ENCODE data around the gene TNF.

The TNF gene

DNA sequence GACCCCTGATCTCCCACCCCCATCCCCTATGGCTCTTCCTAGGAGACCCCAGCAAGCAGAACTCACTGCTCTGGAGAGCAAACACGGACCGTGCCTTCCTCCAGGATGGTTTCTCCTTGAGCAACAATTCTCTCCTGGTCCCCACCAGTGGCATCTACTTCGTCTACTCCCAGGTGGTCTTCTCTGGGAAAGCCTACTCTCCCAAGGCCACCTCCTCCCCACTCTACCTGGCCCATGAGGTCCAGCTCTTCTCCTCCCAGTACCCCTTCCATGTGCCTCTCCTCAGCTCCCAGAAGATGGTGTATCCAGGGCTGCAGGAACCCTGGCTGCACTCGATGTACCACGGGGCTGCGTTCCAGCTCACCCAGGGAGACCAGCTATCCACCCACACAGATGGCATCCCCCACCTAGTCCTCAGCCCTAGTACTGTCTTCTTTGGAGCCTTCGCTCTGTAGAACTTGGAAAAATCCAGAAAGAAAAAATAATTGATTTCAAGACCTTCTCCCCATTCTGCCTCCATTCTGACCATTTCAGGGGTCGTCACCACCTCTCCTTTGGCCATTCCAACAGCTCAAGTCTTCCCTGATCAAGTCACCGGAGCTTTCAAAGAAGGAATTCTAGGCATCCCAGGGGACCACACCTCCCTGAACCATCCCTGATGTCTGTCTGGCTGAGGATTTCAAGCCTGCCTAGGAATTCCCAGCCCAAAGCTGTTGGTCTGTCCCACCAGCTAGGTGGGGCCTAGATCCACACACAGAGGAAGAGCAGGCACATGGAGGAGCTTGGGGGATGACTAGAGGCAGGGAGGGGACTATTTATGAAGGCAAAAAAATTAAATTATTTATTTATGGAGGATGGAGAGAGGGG is 1.9 kb upstream of the TNF start:
- ChIA-PET CTCF (interaction anchor here (2.5 to 54.8 kb wide), 3 partner anchors 9 to 196 kb away, joined by 7 to 2725 read pairs (median 2725); partner anchors contain the start of genes ATP6V1G2, DDX39B, LST1 and LTA), POLR2A (interaction anchor here (0.6 to 7.0 kb wide), 3 partner anchors 10 to 32 kb away, joined by 6 to 94 read pairs (median 10); partner anchors contain the start of gene DDX39B)
- no peak for DNase-seq (ENCODE audit: extremely low spot score)
- TF ChIP-seq, protein P1, sequence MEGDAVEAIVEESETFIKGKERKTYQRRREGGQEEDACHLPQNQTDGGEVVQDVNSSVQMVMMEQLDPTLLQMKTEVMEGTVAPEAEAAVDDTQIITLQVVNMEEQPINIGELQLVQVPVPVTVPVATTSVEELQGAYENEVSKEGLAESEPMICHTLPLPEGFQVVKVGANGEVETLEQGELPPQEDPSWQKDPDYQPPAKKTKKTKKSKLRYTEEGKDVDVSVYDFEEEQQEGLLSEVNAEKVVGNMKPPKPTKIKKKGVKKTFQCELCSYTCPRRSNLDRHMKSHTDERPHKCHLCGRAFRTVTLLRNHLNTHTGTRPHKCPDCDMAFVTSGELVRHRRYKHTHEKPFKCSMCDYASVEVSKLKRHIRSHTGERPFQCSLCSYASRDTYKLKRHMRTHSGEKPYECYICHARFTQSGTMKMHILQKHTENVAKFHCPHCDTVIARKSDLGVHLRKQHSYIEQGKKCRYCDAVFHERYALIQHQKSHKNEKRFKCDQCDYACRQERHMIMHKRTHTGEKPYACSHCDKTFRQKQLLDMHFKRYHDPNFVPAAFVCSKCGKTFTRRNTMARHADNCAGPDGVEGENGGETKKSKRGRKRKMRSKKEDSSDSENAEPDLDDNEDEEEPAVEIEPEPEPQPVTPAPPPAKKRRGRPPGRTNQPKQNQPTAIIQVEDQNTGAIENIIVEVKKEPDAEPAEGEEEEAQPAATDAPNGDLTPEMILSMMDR (IDR thresholded peaks at IDR 0.05; ENCODE audit: control extremely low read depth, extremely low read depth, low read depth, missing control alignments): no peak

DNA sequence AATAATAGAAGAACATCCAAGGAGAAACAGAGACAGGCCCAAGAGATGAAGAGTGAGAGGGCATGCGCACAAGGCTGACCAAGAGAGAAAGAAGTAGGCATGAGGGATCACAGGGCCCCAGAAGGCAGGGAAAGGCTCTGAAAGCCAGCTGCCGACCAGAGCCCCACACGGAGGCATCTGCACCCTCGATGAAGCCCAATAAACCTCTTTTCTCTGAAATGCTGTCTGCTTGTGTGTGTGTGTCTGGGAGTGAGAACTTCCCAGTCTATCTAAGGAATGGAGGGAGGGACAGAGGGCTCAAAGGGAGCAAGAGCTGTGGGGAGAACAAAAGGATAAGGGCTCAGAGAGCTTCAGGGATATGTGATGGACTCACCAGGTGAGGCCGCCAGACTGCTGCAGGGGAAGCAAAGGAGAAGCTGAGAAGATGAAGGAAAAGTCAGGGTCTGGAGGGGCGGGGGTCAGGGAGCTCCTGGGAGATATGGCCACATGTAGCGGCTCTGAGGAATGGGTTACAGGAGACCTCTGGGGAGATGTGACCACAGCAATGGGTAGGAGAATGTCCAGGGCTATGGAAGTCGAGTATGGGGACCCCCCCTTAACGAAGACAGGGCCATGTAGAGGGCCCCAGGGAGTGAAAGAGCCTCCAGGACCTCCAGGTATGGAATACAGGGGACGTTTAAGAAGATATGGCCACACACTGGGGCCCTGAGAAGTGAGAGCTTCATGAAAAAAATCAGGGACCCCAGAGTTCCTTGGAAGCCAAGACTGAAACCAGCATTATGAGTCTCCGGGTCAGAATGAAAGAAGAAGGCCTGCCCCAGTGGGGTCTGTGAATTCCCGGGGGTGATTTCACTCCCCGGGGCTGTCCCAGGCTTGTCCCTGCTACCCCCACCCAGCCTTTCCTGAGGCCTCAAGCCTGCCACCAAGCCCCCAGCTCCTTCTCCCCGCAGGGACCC is 981 bp upstream of the TNF start:
- TF ChIP-seq, protein P1 (IDR thresholded peaks at IDR 0.05; ENCODE audit: control extremely low read depth, extremely low read depth, low read depth, missing control alignments): peak; percentile 38
- no peak for DNase-seq (ENCODE audit: extremely low spot score)
- POLR2A ChIA-PET: interaction anchor here (0.7 to 7.1 kb wide), 19 partner anchors 10 to 371 kb away, joined by 3 to 94 read pairs (median 5); partner anchors contain the start of genes ATP6V1G2, BAG6, DDX39B and LST1
- CTCF ChIA-PET: interaction anchor here (0.9 to 54.8 kb wide), 6 partner anchors 10 to 232 kb away, joined by 3 to 2725 read pairs (median 5); partner anchors contain the start of genes ATP6V1G2, DDX39B, LSM2 and LST1

DNA sequence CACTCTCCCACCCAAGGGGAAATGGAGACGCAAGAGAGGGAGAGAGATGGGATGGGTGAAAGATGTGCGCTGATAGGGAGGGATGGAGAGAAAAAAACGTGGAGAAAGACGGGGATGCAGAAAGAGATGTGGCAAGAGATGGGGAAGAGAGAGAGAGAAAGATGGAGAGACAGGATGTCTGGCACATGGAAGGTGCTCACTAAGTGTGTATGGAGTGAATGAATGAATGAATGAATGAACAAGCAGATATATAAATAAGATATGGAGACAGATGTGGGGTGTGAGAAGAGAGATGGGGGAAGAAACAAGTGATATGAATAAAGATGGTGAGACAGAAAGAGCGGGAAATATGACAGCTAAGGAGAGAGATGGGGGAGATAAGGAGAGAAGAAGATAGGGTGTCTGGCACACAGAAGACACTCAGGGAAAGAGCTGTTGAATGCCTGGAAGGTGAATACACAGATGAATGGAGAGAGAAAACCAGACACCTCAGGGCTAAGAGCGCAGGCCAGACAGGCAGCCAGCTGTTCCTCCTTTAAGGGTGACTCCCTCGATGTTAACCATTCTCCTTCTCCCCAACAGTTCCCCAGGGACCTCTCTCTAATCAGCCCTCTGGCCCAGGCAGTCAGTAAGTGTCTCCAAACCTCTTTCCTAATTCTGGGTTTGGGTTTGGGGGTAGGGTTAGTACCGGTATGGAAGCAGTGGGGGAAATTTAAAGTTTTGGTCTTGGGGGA is 754 bp downstream of the TNF start:
- TF ChIP-seq, protein P1 (IDR thresholded peaks at IDR 0.05; ENCODE audit: control extremely low read depth, extremely low read depth, low read depth, missing control alignments): no peak
- CTCF ChIA-PET: interaction anchor here (0.9 to 54.8 kb wide), 5 partner anchors 11 to 230 kb away, joined by 3 to 2725 read pairs (median 7); partner anchors contain the start of genes ATP6V1G2, DDX39B, LSM2 and LST1
- no peak for DNase-seq (ENCODE audit: extremely low spot score)
- POLR2A ChIA-PET: interaction anchor here (0.5 to 7.1 kb wide), 23 partner anchors 8 to 390 kb away, joined by 3 to 94 read pairs (median 5); partner anchors contain the start of genes AIF1, ATP6V1G2, DDX39B and LST1

DNA sequence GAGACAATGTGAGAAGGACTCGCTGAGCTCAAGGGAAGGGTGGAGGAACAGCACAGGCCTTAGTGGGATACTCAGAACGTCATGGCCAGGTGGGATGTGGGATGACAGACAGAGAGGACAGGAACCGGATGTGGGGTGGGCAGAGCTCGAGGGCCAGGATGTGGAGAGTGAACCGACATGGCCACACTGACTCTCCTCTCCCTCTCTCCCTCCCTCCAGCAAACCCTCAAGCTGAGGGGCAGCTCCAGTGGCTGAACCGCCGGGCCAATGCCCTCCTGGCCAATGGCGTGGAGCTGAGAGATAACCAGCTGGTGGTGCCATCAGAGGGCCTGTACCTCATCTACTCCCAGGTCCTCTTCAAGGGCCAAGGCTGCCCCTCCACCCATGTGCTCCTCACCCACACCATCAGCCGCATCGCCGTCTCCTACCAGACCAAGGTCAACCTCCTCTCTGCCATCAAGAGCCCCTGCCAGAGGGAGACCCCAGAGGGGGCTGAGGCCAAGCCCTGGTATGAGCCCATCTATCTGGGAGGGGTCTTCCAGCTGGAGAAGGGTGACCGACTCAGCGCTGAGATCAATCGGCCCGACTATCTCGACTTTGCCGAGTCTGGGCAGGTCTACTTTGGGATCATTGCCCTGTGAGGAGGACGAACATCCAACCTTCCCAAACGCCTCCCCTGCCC is 1.7 kb downstream of the TNF start:
- ChIA-PET POLR2A (interaction anchor here (0.5 to 7.1 kb wide), 12 partner anchors 9 to 286 kb away, joined by 3 to 94 read pairs (median 7); partner anchors contain the start of genes AIF1, ATP6V1G2, DDX39B and LST1), CTCF (interaction anchor here (39.5 to 54.8 kb wide), 2 partner anchors 12 to 15 kb away, joined by 2725 read pairs; partner anchors contain the start of genes ATP6V1G2, DDX39B, LST1 and LTA)
- no peak for DNase-seq (ENCODE audit: extremely low spot score)
- TF ChIP-seq, protein P1 (IDR thresholded peaks at IDR 0.05; ENCODE audit: control extremely low read depth, extremely low read depth, low read depth, missing control alignments): no peak

DNA sequence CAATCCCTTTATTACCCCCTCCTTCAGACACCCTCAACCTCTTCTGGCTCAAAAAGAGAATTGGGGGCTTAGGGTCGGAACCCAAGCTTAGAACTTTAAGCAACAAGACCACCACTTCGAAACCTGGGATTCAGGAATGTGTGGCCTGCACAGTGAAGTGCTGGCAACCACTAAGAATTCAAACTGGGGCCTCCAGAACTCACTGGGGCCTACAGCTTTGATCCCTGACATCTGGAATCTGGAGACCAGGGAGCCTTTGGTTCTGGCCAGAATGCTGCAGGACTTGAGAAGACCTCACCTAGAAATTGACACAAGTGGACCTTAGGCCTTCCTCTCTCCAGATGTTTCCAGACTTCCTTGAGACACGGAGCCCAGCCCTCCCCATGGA is 2.2 kb downstream of the TNF start:
- TF ChIP-seq, protein P1 (IDR thresholded peaks at IDR 0.05; ENCODE audit: control extremely low read depth, extremely low read depth, low read depth, missing control alignments): no peak

More for the DNA sequence above, 2.2 kb downstream of the TNF start:
- CTCF ChIA-PET: interaction anchor here (0.9 to 54.8 kb wide), 3 partner anchors 13 to 84 kb away, joined by 3 to 2725 read pairs (median 2725); partner anchors contain the start of genes ATP6V1G2, DDX39B, LST1 and LTA
- POLR2A ChIA-PET: interaction anchor here (0.5 to 7.1 kb wide), 10 partner anchors 9 to 285 kb away, joined by 3 to 94 read pairs (median 10); partner anchors contain the start of genes ATP6V1G2, LST1, NCR3 and NEU1
- DNase-seq (ENCODE audit: extremely low spot score): no peak

Measured in GM10248 (cell line).